ENCODE data around the gene SERPINB1. TPM values are rescaled to one million over a fixed set of nuclear protein-coding genes. Genes with fewer than 3 reads are reported as not detected.

SERPINB1 gene
- total RNA-seq: 32.6 and 53.0 TPM in 2 replicates

DNA sequence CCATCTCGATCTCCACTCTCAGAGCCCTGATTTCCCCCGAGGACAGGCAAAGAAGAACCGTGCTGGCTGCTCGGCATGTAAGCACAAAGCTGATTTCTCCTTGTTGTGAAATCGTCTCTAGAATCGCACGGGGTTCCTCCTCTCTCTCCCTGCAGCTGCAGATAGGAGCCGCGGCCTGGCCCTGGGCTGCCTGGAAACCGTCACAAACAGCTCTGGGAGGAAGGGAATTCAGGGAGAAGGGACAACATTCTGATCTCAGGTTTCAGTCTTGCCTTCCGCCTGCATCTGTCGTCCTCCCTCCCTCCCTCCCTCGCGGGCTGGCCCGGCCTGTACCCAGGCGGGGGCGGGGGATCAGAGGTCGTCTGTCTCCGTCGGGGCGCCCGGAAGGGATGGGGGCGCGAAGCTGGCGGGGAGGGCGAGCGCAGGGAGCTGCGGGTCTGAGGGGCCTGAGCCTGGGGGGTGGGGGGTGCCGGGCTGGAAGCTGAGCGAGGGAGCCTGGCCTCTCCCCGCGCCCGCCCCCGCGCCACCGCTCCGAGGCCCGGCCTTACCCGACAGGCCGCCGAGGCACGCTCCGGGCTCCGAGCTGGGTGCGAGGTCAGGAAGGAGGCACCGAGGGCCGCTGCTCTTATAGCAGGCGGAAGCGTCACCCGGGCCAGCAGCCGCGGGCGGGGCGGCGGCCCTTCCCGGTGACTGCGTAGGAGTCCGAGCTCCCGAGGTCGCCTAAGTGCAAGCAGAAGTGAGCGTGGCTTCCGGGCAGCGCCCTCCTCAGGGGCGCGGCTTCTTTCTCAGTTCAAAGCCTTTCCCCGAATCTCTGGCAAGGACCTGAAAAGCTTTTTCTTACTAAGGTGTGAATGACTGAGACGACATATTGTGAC lies at the start of gene SERPINB1:
Gene SERPINB1 (minus strand): TSS at position 600 of the 875 bp plus-strand sequence. CDS start 1,277 bp downstream, outside the sequence.
- Histone ChIP-seq H3K27me3 (ENCODE audit: insufficient read depth, low read length) (no peaks in the 10 kb centered on the region), H3K9me3 (ENCODE audit: low read depth, low read length) (no peaks in the 10 kb centered on the region), H4K20me1 (ENCODE audit: insufficient read depth, low read length) (no peaks in the 10 kb centered on the region), H3K27ac (ENCODE audit: low read depth, low read length) (peak within 1 kb of the TSS; percentile 86), H3K36me3 (ENCODE audit: insufficient read depth, low read length) (peaks cover 6% of the 10 kb centered on the region), H3K4me3 (ENCODE audit: insufficient read depth, low read length) (peak within 1 kb of the TSS; percentile 75), H3K4me1 (ENCODE audit: insufficient read depth, low read length) (peaks cover 31% of the 10 kb centered on the region), H3K4me2 (ENCODE audit: insufficient read depth, low read length) (peak within 1 kb of the TSS; percentile 93), H2AFZ (ENCODE audit: low read length) (peak within 1 kb of the TSS; percentile 89), H3K79me2 (ENCODE audit: insufficient read depth, low read length) (peaks cover 4% of the 10 kb centered on the region)
- TF ChIP-seq, protein P1, sequence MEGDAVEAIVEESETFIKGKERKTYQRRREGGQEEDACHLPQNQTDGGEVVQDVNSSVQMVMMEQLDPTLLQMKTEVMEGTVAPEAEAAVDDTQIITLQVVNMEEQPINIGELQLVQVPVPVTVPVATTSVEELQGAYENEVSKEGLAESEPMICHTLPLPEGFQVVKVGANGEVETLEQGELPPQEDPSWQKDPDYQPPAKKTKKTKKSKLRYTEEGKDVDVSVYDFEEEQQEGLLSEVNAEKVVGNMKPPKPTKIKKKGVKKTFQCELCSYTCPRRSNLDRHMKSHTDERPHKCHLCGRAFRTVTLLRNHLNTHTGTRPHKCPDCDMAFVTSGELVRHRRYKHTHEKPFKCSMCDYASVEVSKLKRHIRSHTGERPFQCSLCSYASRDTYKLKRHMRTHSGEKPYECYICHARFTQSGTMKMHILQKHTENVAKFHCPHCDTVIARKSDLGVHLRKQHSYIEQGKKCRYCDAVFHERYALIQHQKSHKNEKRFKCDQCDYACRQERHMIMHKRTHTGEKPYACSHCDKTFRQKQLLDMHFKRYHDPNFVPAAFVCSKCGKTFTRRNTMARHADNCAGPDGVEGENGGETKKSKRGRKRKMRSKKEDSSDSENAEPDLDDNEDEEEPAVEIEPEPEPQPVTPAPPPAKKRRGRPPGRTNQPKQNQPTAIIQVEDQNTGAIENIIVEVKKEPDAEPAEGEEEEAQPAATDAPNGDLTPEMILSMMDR (IDR thresholded peaks at IDR 0.05; ENCODE audit: extremely low read depth, low read depth, low read length): no peak
- DNase-seq (ENCODE audit: insufficient read length, low spot score, missing footprints): peak; percentile 87

DNA sequence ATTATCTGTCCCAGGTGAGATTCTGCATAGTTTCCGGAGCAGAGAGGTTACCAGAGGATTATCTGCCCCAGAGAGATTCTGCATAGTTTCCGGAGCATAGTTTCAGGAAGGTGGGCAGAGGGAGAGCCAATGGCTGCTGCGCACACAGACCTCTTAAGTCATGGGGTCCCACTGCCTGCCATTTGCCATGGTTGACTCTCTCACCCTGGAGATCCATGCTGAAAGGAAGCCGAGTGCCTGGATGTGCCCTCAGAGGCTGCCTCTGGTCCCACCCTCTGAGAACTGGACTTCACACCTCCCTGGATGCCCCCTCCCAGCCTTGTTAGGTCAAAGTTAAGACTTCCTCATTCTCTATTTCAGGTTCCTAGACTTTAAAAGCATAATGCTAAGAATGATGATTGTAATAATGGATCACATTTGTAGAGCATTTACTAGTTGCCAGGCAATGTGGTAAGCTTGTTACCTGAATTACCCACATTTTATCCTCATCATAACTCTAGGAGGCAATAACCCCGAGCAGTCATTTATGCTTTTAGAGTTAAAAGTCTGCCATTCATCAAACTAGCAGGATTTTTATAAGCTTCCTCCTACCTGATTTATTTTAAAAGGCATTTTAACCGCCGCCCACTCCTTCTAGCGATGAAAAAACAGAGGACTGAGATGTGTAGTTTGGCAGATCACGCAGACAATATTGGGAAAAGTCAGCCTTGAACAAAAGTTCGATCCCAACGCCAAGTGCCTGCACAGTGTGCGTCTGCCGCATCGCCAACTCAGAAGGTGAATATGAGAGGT lies 49.5 kb upstream of the SERPINB1 start:
- Histone ChIP-seq H3K4me2 (ENCODE audit: insufficient read depth, low read length) (no peak overlapping the region), H4K20me1 (ENCODE audit: insufficient read depth, low read length) (no peaks in the 10 kb centered on the region), H3K27me3 (ENCODE audit: insufficient read depth, low read length) (no peaks in the 10 kb centered on the region), H2AFZ (ENCODE audit: low read length) (no peak overlapping the region), H3K36me3 (ENCODE audit: insufficient read depth, low read length) (peaks cover 12% of the 10 kb centered on the region), H3K4me3 (ENCODE audit: insufficient read depth, low read length) (no peak overlapping the region), H3K27ac (ENCODE audit: low read depth, low read length) (no peak overlapping the region), H3K4me1 (ENCODE audit: insufficient read depth, low read length) (no peaks in the 10 kb centered on the region), H3K79me2 (ENCODE audit: insufficient read depth, low read length) (no peaks in the 10 kb centered on the region), H3K9me3 (ENCODE audit: low read depth, low read length) (no peaks in the 10 kb centered on the region)
- TF ChIP-seq, protein P1 (IDR thresholded peaks at IDR 0.05; ENCODE audit: extremely low read depth, low read depth, low read length): no peak
- DNase-seq (ENCODE audit: insufficient read length, low spot score, missing footprints): no peak

DNA sequence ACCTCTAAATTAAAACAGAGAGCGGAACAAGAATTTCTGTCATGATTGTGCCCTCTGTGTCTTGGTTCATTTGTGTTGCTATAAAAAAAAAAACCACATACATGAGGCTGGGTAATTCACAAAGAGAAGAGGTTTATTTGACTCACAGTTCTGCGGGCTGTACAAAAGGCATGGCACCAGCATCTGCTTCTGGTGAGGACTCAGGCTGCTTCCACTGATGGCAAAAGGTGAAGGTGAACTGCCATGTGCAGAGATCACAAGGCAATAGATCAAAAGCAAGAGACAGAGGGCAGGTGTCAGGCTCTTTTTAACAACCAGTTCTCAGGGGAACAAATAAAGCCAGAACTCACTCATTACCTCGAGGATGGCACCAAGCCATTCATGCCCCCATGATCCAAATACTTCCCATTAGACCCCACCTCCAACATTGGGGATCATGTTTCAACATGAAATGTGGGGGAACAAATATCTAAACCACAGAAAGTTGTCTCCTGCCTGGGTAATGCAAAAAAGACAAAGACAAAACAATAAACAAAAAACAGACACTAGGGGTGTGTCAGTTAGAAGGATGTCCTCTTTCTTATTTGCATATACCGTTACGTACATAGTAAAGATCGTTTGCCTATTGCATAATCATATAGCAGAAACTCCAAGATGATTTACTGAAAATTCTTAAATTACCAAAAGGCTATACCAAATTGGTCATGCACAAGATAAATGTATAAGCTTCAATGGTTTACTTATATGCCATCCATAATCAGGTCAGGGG lies 44.5 kb upstream of the SERPINB1 start:
- no peak overlapping the region for H3K4me2 ChIP-seq (ENCODE audit: insufficient read depth, low read length)
- peaks cover 12% of the 10 kb centered on the region for H3K27me3 ChIP-seq (ENCODE audit: insufficient read depth, low read length)
- no peaks in the 10 kb centered on the region for H3K36me3 ChIP-seq (ENCODE audit: insufficient read depth, low read length)
- H4K20me1 ChIP-seq (ENCODE audit: insufficient read depth, low read length): no peaks in the 10 kb centered on the region
- TF ChIP-seq, protein P1 (IDR thresholded peaks at IDR 0.05; ENCODE audit: extremely low read depth, low read depth, low read length): no peak
- no peak overlapping the region for H3K27ac ChIP-seq (ENCODE audit: low read depth, low read length)
- H3K4me3 ChIP-seq (ENCODE audit: insufficient read depth, low read length): no peak overlapping the region
- no peak overlapping the region for H2AFZ ChIP-seq (ENCODE audit: low read length)
- H3K79me2 ChIP-seq (ENCODE audit: insufficient read depth, low read length): no peaks in the 10 kb centered on the region
- H3K9me3 ChIP-seq (ENCODE audit: low read depth, low read length): no peaks in the 10 kb centered on the region
- DNase-seq (ENCODE audit: insufficient read length, low spot score, missing footprints): no peak
- no peaks in the 10 kb centered on the region for H3K4me1 ChIP-seq (ENCODE audit: insufficient read depth, low read length)
